Mesenchymal stem cell (in vitro differentiated cells and primary cell): ENCODE measurements around the gene FBLN7.
A peak's percentile ranks its signal among the peaks of the same experiment; 100 is the strongest.

Experiments used
- DNase-seq: peaks from one replicate; pipeline ENCODE4 v3.0.0-alpha.2; 2013
- H2AFZ ChIP-seq: one replicate; pipeline ENCODE4 v1.6.1; 2013; ENCODE audit warnings: low read depth, mild to moderate bottlenecking, control low read depth, inconsistent platforms, low read length, moderate library complexity
- H2AK5ac ChIP-seq: 2 replicates; pipeline ENCODE4 v1.6.1; 2013; ENCODE audit warnings: low read length, moderate library complexity, mild to moderate bottlenecking, inconsistent platforms; ENCODE audit not compliant: severe bottlenecking
- H2BK120ac ChIP-seq: one replicate; pipeline ENCODE4 v1.6.1; 2013; ENCODE audit warnings: low read depth, mild to moderate bottlenecking, inconsistent platforms, low read length, moderate library complexity
- H2BK12ac ChIP-seq, 2 experiments: one replicate each; pipeline ENCODE4 v1.6.1; 2013; ENCODE audit warnings: inconsistent platforms in 2 of 2, low read length in 2 of 2, mild to moderate bottlenecking in 2 of 2, moderate library complexity in 2 of 2, control low read depth in 1 of 2
- H2BK15ac ChIP-seq: one replicate; pipeline ENCODE4 v1.6.1; 2013; ENCODE audit warnings: mild to moderate bottlenecking, low read depth, inconsistent platforms; ENCODE audit not compliant: poor library complexity, severe bottlenecking
- H2BK5ac ChIP-seq: 2 replicates; pipeline ENCODE4 v1.6.1; 2013; ENCODE audit warnings: low read depth, mild to moderate bottlenecking, low read length, control low read depth, inconsistent platforms; ENCODE audit not compliant: poor library complexity, severe bottlenecking
- H3K14ac ChIP-seq, 2 experiments: one replicate each; pipeline ENCODE4 v1.6.1; 2013; ENCODE audit warnings: inconsistent platforms in 2 of 2, low read length in 2 of 2, control low read depth in 1 of 2, mild to moderate bottlenecking in 1 of 2, moderate library complexity in 1 of 2
- H3K18ac ChIP-seq, 2 experiments: one replicate each; pipeline ENCODE4 v1.6.1; 2013; ENCODE audit warnings: inconsistent platforms in 2 of 2, low read length in 2 of 2, control low read depth in 1 of 2, low read depth in 1 of 2, mild to moderate bottlenecking in 1 of 2
- H3K23ac ChIP-seq, 2 experiments: one replicate each; pipeline ENCODE4 v1.6.1; 2013; ENCODE audit warnings: inconsistent platforms in 2 of 2, low read length in 2 of 2, mild to moderate bottlenecking in 2 of 2, moderate library complexity in 2 of 2, control low read depth in 1 of 2
- H3K27ac ChIP-seq: 2 replicates; pipeline ENCODE4 v1.5.1; 2013; ENCODE audit warnings: mild to moderate bottlenecking, moderate library complexity, low read length, control low read depth, inconsistent platforms; ENCODE audit not compliant: poor library complexity, severe bottlenecking
- H3K27me3 ChIP-seq, 2 experiments: 2 replicates each; pipeline versions ENCODE4 v1.6.1 to v1.7.0; 2013; ENCODE audit warnings: low read length in 2 of 2, mild to moderate bottlenecking in 2 of 2, moderate library complexity in 2 of 2, control low read depth in 1 of 2, inconsistent platforms in 1 of 2; ENCODE audit not compliant: control insufficient read depth in 1 of 2, insufficient read depth in 1 of 2
- H3K36me3 ChIP-seq, 2 experiments: 2 replicates each; pipeline versions ENCODE4 v1.6.1 to v1.7.0; 2013; ENCODE audit warnings: low read length in 2 of 2, control low read depth in 1 of 2, inconsistent platforms in 1 of 2, low read depth in 1 of 2, mild to moderate bottlenecking in 1 of 2; ENCODE audit not compliant: insufficient read depth in 2 of 2, control insufficient read depth in 1 of 2
- H3K4ac ChIP-seq, 2 experiments: one replicate each; pipeline ENCODE4 v1.6.1; 2013; ENCODE audit warnings: inconsistent platforms in 2 of 2, low read length in 2 of 2, mild to moderate bottlenecking in 2 of 2, moderate library complexity in 2 of 2, control low read depth in 1 of 2, low read depth in 1 of 2
- H3K4me1 ChIP-seq: 2 replicates; pipeline ENCODE4 v1.6.1; 2013; ENCODE audit warnings: low read depth, low read length, control low read depth; ENCODE audit not compliant: control insufficient read depth, insufficient read depth
- H3K4me2 ChIP-seq: 2 replicates; pipeline ENCODE4 v1.6.1; 2013; ENCODE audit warnings: low read length, mild to moderate bottlenecking, inconsistent platforms; ENCODE audit not compliant: poor library complexity, severe bottlenecking
- H3K4me3 ChIP-seq, 2 experiments: 2 replicates each; pipeline versions ENCODE4 v1.5.1 to v1.7.0; 2013; ENCODE audit warnings: low read length in 2 of 2, mild to moderate bottlenecking in 2 of 2, control low read depth in 1 of 2, low read depth in 1 of 2; ENCODE audit not compliant: insufficient read depth in 1 of 2
- H3K79me1 ChIP-seq: replicated peaks from 2 replicates; pipeline ENCODE4 v1.6.1; 2013; ENCODE audit warnings: mild to moderate bottlenecking, control low read depth, low read length, inconsistent platforms; ENCODE audit not compliant: poor library complexity, severe bottlenecking
- H3K9ac ChIP-seq: 2 replicates; pipeline ENCODE4 v1.7.0; 2013; ENCODE audit warnings: mild to moderate bottlenecking, low read length, moderate library complexity
- H3K9me3 ChIP-seq: 2 replicates; pipeline ENCODE4 v1.7.0; 2013; ENCODE audit warnings: mild to moderate bottlenecking, low read length; ENCODE audit not compliant: control insufficient read depth
- H4K8ac ChIP-seq: one replicate; pipeline ENCODE4 v1.6.1; 2013; ENCODE audit warnings: inconsistent platforms, mild to moderate bottlenecking, low read length, moderate library complexity
- H4K91ac ChIP-seq: one replicate; pipeline ENCODE4 v1.6.1; 2013; ENCODE audit warnings: mild to moderate bottlenecking, low read length, inconsistent platforms
- WGBS: methylation state at CpG from one replicate; pipeline ENCODE4 v1.1.7; 2013; ENCODE audit warnings: mixed read lengths; 5-methylcytosine and 5-hydroxymethylcytosine counted together

FBLN7 gene

GRCh38 chr2:112185131-112185530, 46.9 kb downstream of the FBLN7 start:
- 93% methylated on average over 7 of the region's 9 CpGs for WGBS
- H3K9me3 ChIP-seq = no peaks in the 10 kb centered on the region
- no peak overlapping the region for H2AFZ ChIP-seq
- no peak overlapping the region for H2BK120ac ChIP-seq
- H3K27me3 ChIP-seq = peaks cover 11 to 16% of the 10 kb centered on the region in 2 experiments
- no peak overlapping the region for H3K14ac ChIP-seq
- no peak overlapping the region for H2AK5ac ChIP-seq
- H3K36me3 ChIP-seq = peaks cover 0 to 3% of the 10 kb centered on the region in 2 experiments
- H4K8ac ChIP-seq = no peak overlapping the region
- H3K4ac ChIP-seq = no peak overlapping the region
- no peak overlapping the region for H3K23ac ChIP-seq
- peaks cover 7% of the 10 kb centered on the region for H3K4me1 ChIP-seq
- H2BK15ac ChIP-seq = no peak overlapping the region
- no peak overlapping the region for H3K9ac ChIP-seq
- no peak overlapping the region for H2BK5ac ChIP-seq
- H3K18ac ChIP-seq = no peak overlapping the region
- no peaks in the 10 kb centered on the region for H3K79me1 ChIP-seq
- H2BK12ac ChIP-seq = no peak overlapping the region
- no peak overlapping the region for H3K4me2 ChIP-seq
- no peak overlapping the region for H3K27ac ChIP-seq
- no peak overlapping the region for H4K91ac ChIP-seq
- no peak for DNase-seq
- no peak overlapping the region for H3K4me3 ChIP-seq

GRCh38 chr2:112187046-112187715, 49.0 kb downstream of the FBLN7 start:
- Histone ChIP-seq H3K9ac (no peak overlapping the region), H4K8ac (no peak overlapping the region), H3K18ac (no peak overlapping the region), H3K9me3 (no peaks in the 10 kb centered on the region), H3K4ac (no peak overlapping the region), H3K27ac (no peak overlapping the region), H3K4me1 (no peaks in the 10 kb centered on the region), H2BK120ac (no peak overlapping the region), H3K4me2 (no peak overlapping the region), H3K4me3 (no peak overlapping the region), H3K27me3 (peaks cover 3 to 6% of the 10 kb centered on the region in 2 experiments), H2BK12ac (no peak overlapping the region), H2BK5ac (no peak overlapping the region), H2AFZ (no peak overlapping the region), H3K79me1 (no peaks in the 10 kb centered on the region), H3K36me3 (no peaks in the 10 kb centered on the region), H4K91ac (no peak overlapping the region), H3K14ac (no peak overlapping the region), H2BK15ac (no peak overlapping the region), H2AK5ac (no peak overlapping the region), H3K23ac (no peak overlapping the region)
- DNase-seq = no peak
- 96% methylated on average over 31 of the region's 31 CpGs for whole genome bisulfite sequencing

GRCh38 chr2:112187805-112188596, 49.8 kb downstream of the FBLN7 start:
- Histone ChIP-seq H2BK15ac (no peak overlapping the region), H3K27ac (no peak overlapping the region), H3K23ac (peak overlapping the region in 1 of 2 experiments; percentile 23), H4K8ac (no peak overlapping the region), H3K4me2 (no peak overlapping the region), H3K4ac (no peak overlapping the region), H3K9ac (no peak overlapping the region), H2AK5ac (no peak overlapping the region), H3K9me3 (no peaks in the 10 kb centered on the region), H2AFZ (no peak overlapping the region), H4K91ac (no peak overlapping the region), H3K18ac (no peak overlapping the region), H2BK12ac (no peak overlapping the region), H2BK120ac (no peak overlapping the region), H3K4me1 (no peaks in the 10 kb centered on the region), H3K4me3 (no peak overlapping the region), H2BK5ac (no peak overlapping the region), H3K14ac (no peak overlapping the region), H3K79me1 (no peaks in the 10 kb centered on the region), H3K27me3 (no peaks in the 10 kb centered on the region), H3K36me3 (no peaks in the 10 kb centered on the region)
- WGBS = 89% methylated on average over 8 of the region's 9 CpGs
- DNase-seq = no peak

- Histone ChIP-seq H4K8ac (no peak overlapping the region), H3K18ac (no peak overlapping the region), H3K27me3 (no peaks in the 10 kb centered on the region), H3K4me1 (no peaks in the 10 kb centered on the region), H2BK12ac (no peak overlapping the region), H2AK5ac (no peak overlapping the region), H3K9me3 (no peaks in the 10 kb centered on the region), H3K9ac (no peak overlapping the region), H3K4me2 (no peak overlapping the region), H3K36me3 (no peaks in the 10 kb centered on the region), H3K79me1 (no peaks in the 10 kb centered on the region), H3K27ac (no peak overlapping the region), H3K14ac (no peak overlapping the region), H2BK120ac (no peak overlapping the region), H2AFZ (no peak overlapping the region), H3K4me3 (no peak overlapping the region), H3K23ac (no peak overlapping the region), H2BK5ac (no peak overlapping the region), H4K91ac (no peak overlapping the region), H2BK15ac (no peak overlapping the region), H3K4ac (no peak overlapping the region)
- DNase-seq = no peak
- WGBS = 100% methylated on average over 2 of the region's 3 CpGs
These were observed 50.9 kb downstream of the FBLN7 start for GRCh38 chr2:112189001-112189556.
